Thyroid gland (tissue), 4 donors: ENCODE data around the gene SCAMP4.

Experiments used
- POLR2A ChIP-seq, 2 donors: fragments of 450-650 bp; IDR thresholded peaks; one replicate each; pipeline ENCODE4 v1.6.1; 2017; ENCODE audit warnings: antibody characterized with exemption in 2 of 2, mild to moderate bottlenecking in 2 of 2, moderate library complexity in 1 of 2
- TF ChIP-seq, protein P1 (sequence below), 6 experiments: fragments of 200-600 bp in 3 of 6; fragments of 450-650 bp in 3 of 6; sonication (generic) in 3 of 6; IDR thresholded peaks; one replicate each; pipeline ENCODE4 v1.5.1; 2016 to 2019; ENCODE audit warnings: antibody characterized with exemption in 6 of 6, mild to moderate bottlenecking in 2 of 6, inconsistent platforms in 1 of 6, moderate library complexity in 1 of 6

DNA sequence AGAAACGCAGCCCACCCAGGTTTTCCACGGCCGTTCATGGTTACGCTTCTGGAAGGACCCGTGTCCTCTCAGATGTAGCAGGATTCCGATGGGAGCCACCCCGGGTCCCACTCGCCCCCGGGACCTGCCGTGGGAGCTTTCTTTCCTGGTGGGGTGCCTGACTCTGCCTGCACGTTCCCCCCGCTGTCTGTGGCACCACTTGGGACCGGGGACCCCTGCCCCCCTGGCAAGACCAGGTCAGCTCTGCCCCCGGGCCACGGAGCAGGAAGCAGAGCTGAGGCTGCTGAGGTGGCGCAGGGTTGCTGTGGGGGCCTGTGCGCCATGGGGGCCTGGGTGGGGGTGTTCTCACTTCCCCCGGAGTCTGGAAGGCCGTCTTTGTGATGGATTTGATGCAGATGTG, 47.8 kb downstream of the SCAMP4 start:
- TF ChIP-seq, protein P1, sequence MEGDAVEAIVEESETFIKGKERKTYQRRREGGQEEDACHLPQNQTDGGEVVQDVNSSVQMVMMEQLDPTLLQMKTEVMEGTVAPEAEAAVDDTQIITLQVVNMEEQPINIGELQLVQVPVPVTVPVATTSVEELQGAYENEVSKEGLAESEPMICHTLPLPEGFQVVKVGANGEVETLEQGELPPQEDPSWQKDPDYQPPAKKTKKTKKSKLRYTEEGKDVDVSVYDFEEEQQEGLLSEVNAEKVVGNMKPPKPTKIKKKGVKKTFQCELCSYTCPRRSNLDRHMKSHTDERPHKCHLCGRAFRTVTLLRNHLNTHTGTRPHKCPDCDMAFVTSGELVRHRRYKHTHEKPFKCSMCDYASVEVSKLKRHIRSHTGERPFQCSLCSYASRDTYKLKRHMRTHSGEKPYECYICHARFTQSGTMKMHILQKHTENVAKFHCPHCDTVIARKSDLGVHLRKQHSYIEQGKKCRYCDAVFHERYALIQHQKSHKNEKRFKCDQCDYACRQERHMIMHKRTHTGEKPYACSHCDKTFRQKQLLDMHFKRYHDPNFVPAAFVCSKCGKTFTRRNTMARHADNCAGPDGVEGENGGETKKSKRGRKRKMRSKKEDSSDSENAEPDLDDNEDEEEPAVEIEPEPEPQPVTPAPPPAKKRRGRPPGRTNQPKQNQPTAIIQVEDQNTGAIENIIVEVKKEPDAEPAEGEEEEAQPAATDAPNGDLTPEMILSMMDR (IDR thresholded peaks at IDR 0.05), result no peak
- TF ChIP-seq POLR2A (IDR thresholded peaks at IDR 0.05), result no peak
